ENCODE data around the gene HSPA12B. TPM values are rescaled to one million over a fixed set of nuclear protein-coding genes. Genes with fewer than 3 reads are reported as not detected.

The HSPA12B gene
- total and polyA plus RNA-seq, 2 of the 13 experiments (the other 11 are each of a cell fraction or from before 2014, with no cell fraction given) = 0.01 TPM; not detected in 1

DNA sequence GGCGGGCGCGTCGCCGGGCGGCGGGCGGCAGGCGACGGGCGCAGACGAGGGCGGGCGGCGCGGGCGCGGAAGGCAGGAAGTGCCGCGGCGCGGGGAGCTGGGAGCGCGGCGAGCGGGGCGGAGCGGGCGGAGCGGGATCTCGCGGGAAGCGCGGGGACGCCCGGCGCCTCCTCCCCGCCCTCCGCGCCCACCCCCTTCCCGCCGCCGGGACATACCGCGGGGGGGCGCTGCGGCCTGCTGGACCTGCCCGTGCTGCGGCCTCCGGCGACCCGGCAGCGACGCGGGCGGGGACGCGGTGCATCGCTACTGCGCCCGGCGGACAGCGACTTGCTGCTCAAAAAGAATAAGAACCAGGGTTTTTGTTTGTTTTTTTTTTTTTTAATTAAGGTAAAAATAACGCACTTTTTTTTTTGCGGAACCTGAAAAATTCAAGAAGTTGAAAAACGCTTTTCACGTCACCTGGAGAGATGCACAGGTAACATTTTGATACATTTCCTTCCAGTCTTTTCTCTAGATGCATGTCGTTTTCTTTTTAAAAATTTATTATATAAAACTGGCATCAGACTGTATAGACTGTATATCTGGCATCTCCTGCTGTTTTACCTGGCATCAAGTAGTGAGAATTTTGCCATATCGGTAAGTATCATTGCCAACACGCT is 54.3 kb downstream of the HSPA12B start, which contains the start of gene CENPB (continued):
- TF ChIP-seq, protein P1, sequence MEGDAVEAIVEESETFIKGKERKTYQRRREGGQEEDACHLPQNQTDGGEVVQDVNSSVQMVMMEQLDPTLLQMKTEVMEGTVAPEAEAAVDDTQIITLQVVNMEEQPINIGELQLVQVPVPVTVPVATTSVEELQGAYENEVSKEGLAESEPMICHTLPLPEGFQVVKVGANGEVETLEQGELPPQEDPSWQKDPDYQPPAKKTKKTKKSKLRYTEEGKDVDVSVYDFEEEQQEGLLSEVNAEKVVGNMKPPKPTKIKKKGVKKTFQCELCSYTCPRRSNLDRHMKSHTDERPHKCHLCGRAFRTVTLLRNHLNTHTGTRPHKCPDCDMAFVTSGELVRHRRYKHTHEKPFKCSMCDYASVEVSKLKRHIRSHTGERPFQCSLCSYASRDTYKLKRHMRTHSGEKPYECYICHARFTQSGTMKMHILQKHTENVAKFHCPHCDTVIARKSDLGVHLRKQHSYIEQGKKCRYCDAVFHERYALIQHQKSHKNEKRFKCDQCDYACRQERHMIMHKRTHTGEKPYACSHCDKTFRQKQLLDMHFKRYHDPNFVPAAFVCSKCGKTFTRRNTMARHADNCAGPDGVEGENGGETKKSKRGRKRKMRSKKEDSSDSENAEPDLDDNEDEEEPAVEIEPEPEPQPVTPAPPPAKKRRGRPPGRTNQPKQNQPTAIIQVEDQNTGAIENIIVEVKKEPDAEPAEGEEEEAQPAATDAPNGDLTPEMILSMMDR (CRISPR knock-in tag; IDR thresholded peaks at IDR 0.05) = peak; percentile 83
- no peak for TF ChIP-seq PAX8 (CRISPR knock-in tag; IDR thresholded peaks at IDR 0.05; ENCODE audit: borderline replicate concordance)
- no peak for TF ChIP-seq ZC3H4 (CRISPR knock-in tag; IDR thresholded peaks at IDR 0.05; ENCODE audit: borderline replicate concordance)
- TF ChIP-seq ZNF441 (CRISPR knock-in tag; IDR thresholded peaks at IDR 0.05; ENCODE audit: borderline replicate concordance) = peak; percentile 73
- no peak; the same call in 1 of the 2 replicates for TF ChIP-seq BRD4 (CRISPR knock-in tag; IDR thresholded peaks at IDR 0.05)
- TF ChIP-seq, protein P2, sequence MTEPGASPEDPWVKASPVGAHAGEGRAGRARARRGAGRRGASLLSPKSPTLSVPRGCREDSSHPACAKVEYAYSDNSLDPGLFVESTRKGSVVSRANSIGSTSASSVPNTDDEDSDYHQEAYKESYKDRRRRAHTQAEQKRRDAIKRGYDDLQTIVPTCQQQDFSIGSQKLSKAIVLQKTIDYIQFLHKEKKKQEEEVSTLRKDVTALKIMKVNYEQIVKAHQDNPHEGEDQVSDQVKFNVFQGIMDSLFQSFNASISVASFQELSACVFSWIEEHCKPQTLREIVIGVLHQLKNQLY (CRISPR knock-in tag; IDR thresholded peaks at IDR 0.05) = 0 out of 2 replicates have a peak, but pooled peaks have one; percentile 23
- TF ChIP-seq, protein P3, sequence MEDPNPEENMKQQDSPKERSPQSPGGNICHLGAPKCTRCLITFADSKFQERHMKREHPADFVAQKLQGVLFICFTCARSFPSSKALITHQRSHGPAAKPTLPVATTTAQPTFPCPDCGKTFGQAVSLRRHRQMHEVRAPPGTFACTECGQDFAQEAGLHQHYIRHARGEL (CRISPR knock-in tag; IDR thresholded peaks at IDR 0.05) = no peak
- no peak for TF ChIP-seq ZFP62 (CRISPR knock-in tag; IDR thresholded peaks at IDR 0.05)
- TF ChIP-seq CBX5 (CRISPR knock-in tag; IDR thresholded peaks at IDR 0.05; ENCODE audit: borderline replicate concordance) = no peak
- TF ChIP-seq, protein P4, sequence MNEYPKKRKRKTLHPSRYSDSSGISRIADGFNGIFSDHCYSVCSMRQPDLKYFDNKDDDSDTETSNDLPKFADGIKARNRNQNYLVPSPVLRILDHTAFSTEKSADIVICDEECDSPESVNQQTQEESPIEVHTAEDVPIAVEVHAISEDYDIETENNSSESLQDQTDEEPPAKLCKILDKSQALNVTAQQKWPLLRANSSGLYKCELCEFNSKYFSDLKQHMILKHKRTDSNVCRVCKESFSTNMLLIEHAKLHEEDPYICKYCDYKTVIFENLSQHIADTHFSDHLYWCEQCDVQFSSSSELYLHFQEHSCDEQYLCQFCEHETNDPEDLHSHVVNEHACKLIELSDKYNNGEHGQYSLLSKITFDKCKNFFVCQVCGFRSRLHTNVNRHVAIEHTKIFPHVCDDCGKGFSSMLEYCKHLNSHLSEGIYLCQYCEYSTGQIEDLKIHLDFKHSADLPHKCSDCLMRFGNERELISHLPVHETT (CRISPR knock-in tag; conservative IDR thresholded peaks at IDR 0.05) = peak; percentile 69; the same call in 1 of the 2 replicates
- TF ChIP-seq, protein P5, sequence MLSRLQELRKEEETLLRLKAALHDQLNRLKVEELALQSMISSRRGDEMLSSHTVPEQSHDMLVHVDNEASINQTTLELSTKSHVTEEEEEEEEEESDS (CRISPR knock-in tag; IDR thresholded peaks at IDR 0.05; ENCODE audit: borderline replicate concordance) = no peak
- TF ChIP-seq, protein P6, sequence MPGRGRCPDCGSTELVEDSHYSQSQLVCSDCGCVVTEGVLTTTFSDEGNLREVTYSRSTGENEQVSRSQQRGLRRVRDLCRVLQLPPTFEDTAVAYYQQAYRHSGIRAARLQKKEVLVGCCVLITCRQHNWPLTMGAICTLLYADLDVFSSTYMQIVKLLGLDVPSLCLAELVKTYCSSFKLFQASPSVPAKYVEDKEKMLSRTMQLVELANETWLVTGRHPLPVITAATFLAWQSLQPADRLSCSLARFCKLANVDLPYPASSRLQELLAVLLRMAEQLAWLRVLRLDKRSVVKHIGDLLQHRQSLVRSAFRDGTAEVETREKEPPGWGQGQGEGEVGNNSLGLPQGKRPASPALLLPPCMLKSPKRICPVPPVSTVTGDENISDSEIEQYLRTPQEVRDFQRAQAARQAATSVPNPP (CRISPR knock-in tag; IDR thresholded peaks at IDR 0.05) = 0 out of 2 replicates have a peak, but pooled peaks have one; percentile 25
- TF ChIP-seq HOXA3 (CRISPR knock-in tag; IDR thresholded peaks at IDR 0.05) = peak; percentile 88
- TF ChIP-seq ZNF317 (CRISPR knock-in tag; IDR thresholded peaks at IDR 0.05) = no peak
- TF ChIP-seq, protein P7, sequence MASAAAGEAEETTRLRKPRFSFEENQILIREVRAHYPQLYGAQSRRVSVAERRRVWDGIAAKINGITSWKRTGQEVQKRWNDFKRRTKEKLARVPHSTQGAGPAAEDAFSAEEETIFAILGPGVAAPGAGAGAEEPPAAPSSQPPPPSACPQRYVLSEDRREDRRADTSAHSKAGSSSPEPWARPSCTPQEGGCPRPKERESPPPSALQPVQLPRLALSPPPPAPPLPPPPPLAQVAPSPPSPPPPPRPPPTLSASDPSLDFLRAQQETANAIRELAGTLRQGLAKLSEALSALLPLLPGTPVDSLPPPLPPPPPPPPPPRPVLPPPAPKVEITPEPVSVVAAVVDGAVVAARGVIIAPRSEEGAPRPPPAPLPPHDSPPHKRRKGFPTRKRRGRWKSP (CRISPR knock-in tag; IDR thresholded peaks at IDR 0.05) = peak; percentile 84; the same call in 1 of the 2 replicates
- TF ChIP-seq, protein P8, sequence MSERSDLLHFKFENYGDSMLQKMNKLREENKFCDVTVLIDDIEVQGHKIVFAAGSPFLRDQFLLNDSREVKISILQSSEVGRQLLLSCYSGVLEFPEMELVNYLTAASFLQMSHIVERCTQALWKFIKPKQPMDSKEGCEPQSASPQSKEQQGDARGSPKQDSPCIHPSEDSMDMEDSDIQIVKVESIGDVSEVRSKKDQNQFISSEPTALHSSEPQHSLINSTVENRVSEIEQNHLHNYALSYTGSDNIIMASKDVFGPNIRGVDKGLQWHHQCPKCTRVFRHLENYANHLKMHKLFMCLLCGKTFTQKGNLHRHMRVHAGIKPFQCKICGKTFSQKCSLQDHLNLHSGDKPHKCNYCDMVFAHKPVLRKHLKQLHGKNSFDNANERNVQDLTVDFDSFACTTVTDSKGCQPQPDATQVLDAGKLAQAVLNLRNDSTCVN (CRISPR knock-in tag; IDR thresholded peaks at IDR 0.05; ENCODE audit: borderline replicate concordance) = no peak
- TF ChIP-seq, protein P9, sequence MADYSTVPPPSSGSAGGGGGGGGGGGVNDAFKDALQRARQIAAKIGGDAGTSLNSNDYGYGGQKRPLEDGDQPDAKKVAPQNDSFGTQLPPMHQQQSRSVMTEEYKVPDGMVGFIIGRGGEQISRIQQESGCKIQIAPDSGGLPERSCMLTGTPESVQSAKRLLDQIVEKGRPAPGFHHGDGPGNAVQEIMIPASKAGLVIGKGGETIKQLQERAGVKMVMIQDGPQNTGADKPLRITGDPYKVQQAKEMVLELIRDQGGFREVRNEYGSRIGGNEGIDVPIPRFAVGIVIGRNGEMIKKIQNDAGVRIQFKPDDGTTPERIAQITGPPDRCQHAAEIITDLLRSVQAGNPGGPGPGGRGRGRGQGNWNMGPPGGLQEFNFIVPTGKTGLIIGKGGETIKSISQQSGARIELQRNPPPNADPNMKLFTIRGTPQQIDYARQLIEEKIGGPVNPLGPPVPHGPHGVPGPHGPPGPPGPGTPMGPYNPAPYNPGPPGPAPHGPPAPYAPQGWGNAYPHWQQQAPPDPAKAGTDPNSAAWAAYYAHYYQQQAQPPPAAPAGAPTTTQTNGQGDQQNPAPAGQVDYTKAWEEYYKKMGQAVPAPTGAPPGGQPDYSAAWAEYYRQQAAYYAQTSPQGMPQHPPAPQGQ (CRISPR knock-in tag; IDR thresholded peaks at IDR 0.05; ENCODE audit: borderline replicate concordance) = no peak

Data from HepG2 (cell line).